ENCODE results near the gene PATJ.

PATJ gene

DNA sequence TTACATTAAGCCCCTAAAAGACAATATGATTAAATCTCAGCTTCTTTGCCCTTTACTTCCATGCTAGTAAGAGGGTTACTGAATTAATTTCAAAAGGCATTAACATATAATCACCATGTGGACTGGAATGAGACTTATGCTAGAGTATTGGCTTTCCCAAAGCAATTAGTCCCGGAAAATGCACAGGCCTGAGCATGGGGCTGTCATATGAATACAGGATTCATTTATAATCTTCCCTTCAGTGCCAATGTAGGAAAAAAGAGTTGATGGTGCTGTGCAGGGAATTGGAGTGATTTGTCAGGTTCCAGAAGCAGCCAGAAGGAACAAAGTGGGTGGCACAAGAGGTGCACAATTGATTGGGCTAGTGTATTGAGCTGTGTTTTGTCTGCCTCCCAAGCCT is 253.4 kb downstream of the PATJ start (continued):
- TF ChIP-seq ARNTL (CRISPR knock-in tag; IDR thresholded peaks at IDR 0.05; ENCODE audit: borderline replicate concordance, low read depth) (no peak), TSHZ2 (CRISPR knock-in tag; IDR thresholded peaks at IDR 0.05) (no peak), ZFP30 (CRISPR knock-in tag; IDR thresholded peaks at IDR 0.05) (no peak), CSDC2 (CRISPR knock-in tag; IDR thresholded peaks at IDR 0.05) (no peak)

DNA sequence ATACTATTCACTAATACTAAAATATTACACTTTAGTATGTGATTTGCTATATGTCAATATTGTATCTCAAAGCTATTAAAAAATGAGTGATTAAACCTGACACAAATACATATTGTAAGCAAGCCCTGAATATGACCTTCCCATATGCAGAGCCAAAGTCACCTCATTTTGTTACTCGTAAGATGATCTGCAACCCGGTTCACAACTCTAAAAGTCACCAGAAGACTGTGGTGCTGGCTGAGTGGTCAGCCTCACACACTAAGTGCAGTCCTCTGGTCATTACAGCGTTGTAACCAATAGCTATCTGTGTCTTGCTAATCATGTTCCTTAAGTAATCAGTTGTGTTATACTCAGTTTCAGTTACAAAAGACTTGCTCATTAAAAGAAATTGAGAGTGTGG is 254.8 kb downstream of the PATJ start:
- TF ChIP-seq, protein P1, sequence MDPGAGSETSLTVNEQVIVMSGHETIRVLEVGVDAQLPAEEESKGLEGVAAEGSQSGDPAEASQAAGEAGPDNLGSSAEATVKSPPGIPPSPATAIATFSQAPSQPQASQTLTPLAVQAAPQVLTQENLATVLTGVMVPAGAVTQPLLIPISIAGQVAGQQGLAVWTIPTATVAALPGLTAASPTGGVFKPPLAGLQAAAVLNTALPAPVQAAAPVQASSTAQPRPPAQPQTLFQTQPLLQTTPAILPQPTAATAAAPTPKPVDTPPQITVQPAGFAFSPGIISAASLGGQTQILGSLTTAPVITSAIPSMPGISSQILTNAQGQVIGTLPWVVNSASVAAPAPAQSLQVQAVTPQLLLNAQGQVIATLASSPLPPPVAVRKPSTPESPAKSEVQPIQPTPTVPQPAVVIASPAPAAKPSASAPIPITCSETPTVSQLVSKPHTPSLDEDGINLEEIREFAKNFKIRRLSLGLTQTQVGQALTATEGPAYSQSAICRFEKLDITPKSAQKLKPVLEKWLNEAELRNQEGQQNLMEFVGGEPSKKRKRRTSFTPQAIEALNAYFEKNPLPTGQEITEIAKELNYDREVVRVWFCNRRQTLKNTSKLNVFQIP (CRISPR knock-in tag; IDR thresholded peaks at IDR 0.05; ENCODE audit: borderline replicate concordance, low read depth): no peak
- TF ChIP-seq PATZ1 (CRISPR knock-in tag; IDR thresholded peaks at IDR 0.05; ENCODE audit: borderline replicate concordance) (no peak), ZC3H10 (CRISPR knock-in tag; IDR thresholded peaks at IDR 0.05) (no peak), ZFP30 (CRISPR knock-in tag; IDR thresholded peaks at IDR 0.05) (no peak), ZNF70 (CRISPR knock-in tag; IDR thresholded peaks at IDR 0.05) (no peak), TOX (CRISPR knock-in tag; IDR thresholded peaks at IDR 0.05; ENCODE audit: borderline replicate concordance) (no peak), ARNTL (CRISPR knock-in tag; IDR thresholded peaks at IDR 0.05; ENCODE audit: borderline replicate concordance, low read depth) (no peak), RARB (CRISPR knock-in tag; IDR thresholded peaks at IDR 0.05) (no peak), CREB5 (CRISPR knock-in tag; IDR thresholded peaks at IDR 0.05; ENCODE audit: low read depth) (no peak), SNAI2 (CRISPR knock-in tag; IDR thresholded peaks at IDR 0.05) (no peak), ISL1 (CRISPR knock-in tag; IDR thresholded peaks at IDR 0.05) (no peak), ZNF565 (CRISPR knock-in tag; conservative IDR thresholded peaks at IDR 0.05; ENCODE audit: low read depth) (no peak), CSRNP3 (CRISPR knock-in tag; IDR thresholded peaks at IDR 0.05) (no peak), BACH2 (CRISPR knock-in tag; IDR thresholded peaks at IDR 0.05; ENCODE audit: borderline replicate concordance) (no peak), CSDC2 (CRISPR knock-in tag; IDR thresholded peaks at IDR 0.05) (no peak), OSR1 (CRISPR knock-in tag; IDR thresholded peaks at IDR 0.05) (no peak), ESRRG (CRISPR knock-in tag; IDR thresholded peaks at IDR 0.05) (no peak)
- no peak for ATAC-seq

GRCh38 chr1:62003777-62004176 is 261.5 kb downstream of the PATJ start:
- no peak for ATAC-seq
- TF ChIP-seq ZNF70 (CRISPR knock-in tag; IDR thresholded peaks at IDR 0.05) (no peak), CSDC2 (CRISPR knock-in tag; IDR thresholded peaks at IDR 0.05) (no peak), CSRNP3 (CRISPR knock-in tag; IDR thresholded peaks at IDR 0.05) (no peak)
